Suprapubic skin (tissue), 4 donors: ENCODE measurements around the gene ABCB7.

Experiments used
- POLR2A ChIP-seq, 2 donors: fragments of 450-650 bp; IDR thresholded peaks; one replicate each; pipeline ENCODE4 v1.6.1; 2017; ENCODE audit warnings: antibody characterized with exemption in 2 of 2, mild to moderate bottlenecking in 2 of 2, moderate library complexity in 2 of 2
- POLR2AphosphoS5 ChIP-seq, 3 donors: sonication (generic); formaldehyde crosslinking; IDR thresholded peaks; one replicate each; pipeline ENCODE4 v1.6.1; 2017; ENCODE audit warnings: antibody characterized with exemption in 3 of 3
- TF ChIP-seq, protein P1 (sequence below), 2 donors: fragments of 200-600 bp in 1 of 2; fragments of 450-650 bp in 1 of 2; sonication (generic) in 1 of 2; IDR thresholded peaks; one replicate each; pipeline ENCODE4 v1.5.1; 2016 to 2019; ENCODE audit warnings: antibody characterized with exemption in 2 of 2, mild to moderate bottlenecking in 1 of 2, moderate library complexity in 1 of 2

GRCh38 chrX:75113664-75114063 lies 42.4 kb downstream of the ABCB7 start:
- no peak for TF ChIP-seq POLR2A (IDR thresholded peaks at IDR 0.05)
- TF ChIP-seq, protein P1, sequence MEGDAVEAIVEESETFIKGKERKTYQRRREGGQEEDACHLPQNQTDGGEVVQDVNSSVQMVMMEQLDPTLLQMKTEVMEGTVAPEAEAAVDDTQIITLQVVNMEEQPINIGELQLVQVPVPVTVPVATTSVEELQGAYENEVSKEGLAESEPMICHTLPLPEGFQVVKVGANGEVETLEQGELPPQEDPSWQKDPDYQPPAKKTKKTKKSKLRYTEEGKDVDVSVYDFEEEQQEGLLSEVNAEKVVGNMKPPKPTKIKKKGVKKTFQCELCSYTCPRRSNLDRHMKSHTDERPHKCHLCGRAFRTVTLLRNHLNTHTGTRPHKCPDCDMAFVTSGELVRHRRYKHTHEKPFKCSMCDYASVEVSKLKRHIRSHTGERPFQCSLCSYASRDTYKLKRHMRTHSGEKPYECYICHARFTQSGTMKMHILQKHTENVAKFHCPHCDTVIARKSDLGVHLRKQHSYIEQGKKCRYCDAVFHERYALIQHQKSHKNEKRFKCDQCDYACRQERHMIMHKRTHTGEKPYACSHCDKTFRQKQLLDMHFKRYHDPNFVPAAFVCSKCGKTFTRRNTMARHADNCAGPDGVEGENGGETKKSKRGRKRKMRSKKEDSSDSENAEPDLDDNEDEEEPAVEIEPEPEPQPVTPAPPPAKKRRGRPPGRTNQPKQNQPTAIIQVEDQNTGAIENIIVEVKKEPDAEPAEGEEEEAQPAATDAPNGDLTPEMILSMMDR (IDR thresholded peaks at IDR 0.05), result no peak
- TF ChIP-seq POLR2AphosphoS5 (IDR thresholded peaks at IDR 0.05), result no peak
